Aortic smooth muscle cell (primary cell): ENCODE data around the gene HSD17B13. TPM values are rescaled to one million over a fixed set of nuclear protein-coding genes. Genes with fewer than 3 reads are reported as not detected.

Experiments
- total RNA-seq: library from RNA; depleted of rRNA; stranded (reverse); fragments of >200 nt; gene quantifications from 2 replicates; pipeline ENCODE4 v1.2.3, GENCODE V29; 2014

The HSD17B13 gene
- under 0.01 and 0.06 TPM in 2 replicates for total RNA-seq

GRCh38 chr4:87322754-87323153, at the start of gene HSD17B13:
HSD17B13 (minus strand) TSS chr4:87322882; CDS start chr4:87322841, 41 bp downstream.

Other genes with a start within 250 kb of the HSD17B13 start
- 13.9 and 14.7 TPM in 2 replicates for gene KLHL8, start 102.3 kb downstream of the HSD17B13 start, total RNA-seq
- gene HSD17B11, start 68.3 kb upstream of the HSD17B13 start, total RNA-seq: 13.9 and 17.6 TPM in 2 replicates
- 13.4 and 18.1 TPM in 2 replicates for gene NUDT9, start 99.7 kb upstream of the HSD17B13 start, total RNA-seq
- 0.13 and 0.19 TPM in 2 replicates for gene SPARCL1, start 206.5 kb upstream of the HSD17B13 start, total RNA-seq